ENCODE measurements around the gene DST.

The DST gene

GRCh38 chr6:56450882-56451739 is 191.6 kb downstream of the DST start:
- no peak for DNase-seq
- Histone ChIP-seq H3K4me3 (ENCODE audit: insufficient read depth, low read depth, low read length, poor library complexity, severe bottlenecking) (no peak overlapping the region), H3K36me3 (ENCODE audit: control insufficient read depth, insufficient read depth, low read length) (no peaks in the 10 kb centered on the region), H3K27me3 (replicated peaks; ENCODE audit: control insufficient read depth, insufficient read depth, low read length, poor library complexity, severe bottlenecking) (no peaks in the 10 kb centered on the region), H3K27ac (ENCODE audit: insufficient read depth, low read length, poor library complexity, severe bottlenecking) (no peak overlapping the region), H3K9me3 (ENCODE audit: control insufficient read depth, low read length) (no peaks in the 10 kb centered on the region), H3K4me1 (ENCODE audit: control insufficient read depth, insufficient read depth, low read length, poor library complexity, severe bottlenecking) (no peaks in the 10 kb centered on the region)

- Histone ChIP-seq H3K9me3 (ENCODE audit: control insufficient read depth, low read length) (no peaks in the 10 kb centered on the region), H3K4me3 (ENCODE audit: insufficient read depth, low read depth, low read length, poor library complexity, severe bottlenecking) (no peak overlapping the region), H3K27me3 (replicated peaks; ENCODE audit: control insufficient read depth, insufficient read depth, low read length, poor library complexity, severe bottlenecking) (no peaks in the 10 kb centered on the region), H3K4me1 (ENCODE audit: control insufficient read depth, insufficient read depth, low read length, poor library complexity, severe bottlenecking) (no peaks in the 10 kb centered on the region), H3K27ac (ENCODE audit: insufficient read depth, low read length, poor library complexity, severe bottlenecking) (no peak overlapping the region), H3K36me3 (ENCODE audit: control insufficient read depth, insufficient read depth, low read length) (no peaks in the 10 kb centered on the region)
- DNase-seq, result no peak
Observed at GRCh38 chr6:56450376-56450775, 192.3 kb downstream of the DST start.

- Histone ChIP-seq H3K36me3 (ENCODE audit: control insufficient read depth, insufficient read depth, low read length) (no peaks in the 10 kb centered on the region), H3K4me1 (ENCODE audit: control insufficient read depth, insufficient read depth, low read length, poor library complexity, severe bottlenecking) (no peaks in the 10 kb centered on the region), H3K4me3 (ENCODE audit: insufficient read depth, low read depth, low read length, poor library complexity, severe bottlenecking) (no peak overlapping the region), H3K9me3 (ENCODE audit: control insufficient read depth, low read length) (no peaks in the 10 kb centered on the region), H3K27ac (ENCODE audit: insufficient read depth, low read length, poor library complexity, severe bottlenecking) (no peak overlapping the region), H3K27me3 (replicated peaks; ENCODE audit: control insufficient read depth, insufficient read depth, low read length, poor library complexity, severe bottlenecking) (no peaks in the 10 kb centered on the region)
- no peak for DNase-seq
Observed at GRCh38 chr6:56448046-56448445, 194.6 kb downstream of the DST start.

- Histone ChIP-seq H3K4me1 (ENCODE audit: control insufficient read depth, insufficient read depth, low read length, poor library complexity, severe bottlenecking) (no peaks in the 10 kb centered on the region), H3K9me3 (ENCODE audit: control insufficient read depth, low read length) (no peaks in the 10 kb centered on the region), H3K36me3 (ENCODE audit: control insufficient read depth, insufficient read depth, low read length) (no peaks in the 10 kb centered on the region), H3K4me3 (ENCODE audit: insufficient read depth, low read depth, low read length, poor library complexity, severe bottlenecking) (no peak overlapping the region), H3K27me3 (replicated peaks; ENCODE audit: control insufficient read depth, insufficient read depth, low read length, poor library complexity, severe bottlenecking) (no peaks in the 10 kb centered on the region), H3K27ac (ENCODE audit: insufficient read depth, low read length, poor library complexity, severe bottlenecking) (no peak overlapping the region)
- no peak for DNase-seq
Observed at GRCh38 chr6:56445818-56446217, 196.9 kb downstream of the DST start.

GRCh38 chr6:56444855-56445254 is 197.8 kb downstream of the DST start:
- H3K27me3 ChIP-seq (replicated peaks; ENCODE audit: control insufficient read depth, insufficient read depth, low read length, poor library complexity, severe bottlenecking), result no peaks in the 10 kb centered on the region
- no peaks in the 10 kb centered on the region for H3K9me3 ChIP-seq (ENCODE audit: control insufficient read depth, low read length)
- DNase-seq, result no peak
- H3K27ac ChIP-seq (ENCODE audit: insufficient read depth, low read length, poor library complexity, severe bottlenecking), result no peak overlapping the region
- H3K4me3 ChIP-seq (ENCODE audit: insufficient read depth, low read depth, low read length, poor library complexity, severe bottlenecking), result no peak overlapping the region
- H3K36me3 ChIP-seq (ENCODE audit: control insufficient read depth, insufficient read depth, low read length), result no peaks in the 10 kb centered on the region
- H3K4me1 ChIP-seq (ENCODE audit: control insufficient read depth, insufficient read depth, low read length, poor library complexity, severe bottlenecking), result no peaks in the 10 kb centered on the region

GRCh38 chr6:56440551-56440981 is 202.1 kb downstream of the DST start:
- H3K36me3 ChIP-seq (ENCODE audit: control insufficient read depth, insufficient read depth, low read length), result no peaks in the 10 kb centered on the region
- H3K4me1 ChIP-seq (ENCODE audit: control insufficient read depth, insufficient read depth, low read length, poor library complexity, severe bottlenecking), result no peaks in the 10 kb centered on the region
- no peaks in the 10 kb centered on the region for H3K9me3 ChIP-seq (ENCODE audit: control insufficient read depth, low read length)
- DNase-seq, result no peak
- no peaks in the 10 kb centered on the region for H3K27me3 ChIP-seq (replicated peaks; ENCODE audit: control insufficient read depth, insufficient read depth, low read length, poor library complexity, severe bottlenecking)
- H3K4me3 ChIP-seq (ENCODE audit: insufficient read depth, low read depth, low read length, poor library complexity, severe bottlenecking), result no peak overlapping the region
- H3K27ac ChIP-seq (ENCODE audit: insufficient read depth, low read length, poor library complexity, severe bottlenecking), result no peak overlapping the region

DNA sequence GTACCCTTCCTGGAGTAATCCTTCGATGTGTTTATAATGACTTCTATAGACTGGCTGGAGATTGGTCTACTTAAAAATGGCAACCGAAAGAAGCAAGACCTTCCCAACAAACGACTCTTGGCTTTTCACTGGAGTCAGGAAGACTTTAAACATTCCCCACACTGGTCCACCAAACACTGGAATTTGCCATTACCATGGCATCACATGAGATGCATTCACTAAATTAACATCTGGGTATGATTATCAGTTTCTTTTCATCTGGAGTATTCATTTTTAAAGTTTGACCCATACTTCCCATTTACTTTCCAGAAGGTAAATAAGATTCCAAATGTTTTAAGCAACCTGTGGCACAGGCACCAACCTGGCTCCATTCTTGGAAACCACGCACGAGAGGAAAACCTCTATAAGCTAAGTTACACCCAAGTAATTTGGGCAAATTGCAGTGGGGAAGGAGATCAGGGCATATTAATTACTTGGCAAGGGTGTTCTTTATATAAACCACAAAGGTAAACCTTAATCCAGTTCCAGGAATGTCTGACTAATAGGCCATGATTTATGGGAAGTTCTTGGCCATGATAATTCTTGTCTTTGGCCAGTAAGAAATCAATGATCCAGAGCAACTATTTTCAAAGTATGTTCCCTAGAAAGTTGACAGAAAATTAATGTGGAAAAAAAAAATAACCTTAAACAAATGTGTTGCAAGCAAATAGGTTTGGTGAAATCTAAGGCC is 205.4 kb downstream of the DST start:
- no peak for DNase-seq
- Histone ChIP-seq H3K27me3 (replicated peaks; ENCODE audit: control insufficient read depth, insufficient read depth, low read length, poor library complexity, severe bottlenecking) (no peaks in the 10 kb centered on the region), H3K9me3 (ENCODE audit: control insufficient read depth, low read length) (no peaks in the 10 kb centered on the region), H3K4me3 (ENCODE audit: insufficient read depth, low read depth, low read length, poor library complexity, severe bottlenecking) (no peak overlapping the region), H3K27ac (ENCODE audit: insufficient read depth, low read length, poor library complexity, severe bottlenecking) (no peak overlapping the region), H3K4me1 (ENCODE audit: control insufficient read depth, insufficient read depth, low read length, poor library complexity, severe bottlenecking) (no peaks in the 10 kb centered on the region), H3K36me3 (ENCODE audit: control insufficient read depth, insufficient read depth, low read length) (no peaks in the 10 kb centered on the region)

DNA sequence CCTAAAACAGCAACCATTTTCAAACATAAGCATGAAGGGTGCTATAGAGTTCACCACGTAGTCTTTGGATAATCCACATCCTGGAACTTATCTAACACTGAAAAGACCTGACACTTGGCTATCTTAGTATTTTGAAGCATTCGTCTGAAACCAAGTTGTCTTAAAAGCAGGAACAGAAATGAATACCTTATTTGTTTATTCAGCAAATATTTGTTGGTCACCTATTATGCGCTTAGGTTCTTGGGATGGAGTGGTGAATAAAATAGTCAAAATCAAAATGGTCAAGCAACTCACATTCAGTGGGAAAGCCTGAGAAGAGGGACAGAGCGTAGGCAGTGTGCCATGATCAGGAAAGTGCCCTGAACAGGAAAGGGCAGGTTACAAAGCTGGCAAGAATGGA is 206.9 kb downstream of the DST start:
- Histone ChIP-seq H3K27ac (ENCODE audit: insufficient read depth, low read length, poor library complexity, severe bottlenecking) (no peak overlapping the region), H3K9me3 (ENCODE audit: control insufficient read depth, low read length) (no peaks in the 10 kb centered on the region), H3K4me3 (ENCODE audit: insufficient read depth, low read depth, low read length, poor library complexity, severe bottlenecking) (no peak overlapping the region), H3K4me1 (ENCODE audit: control insufficient read depth, insufficient read depth, low read length, poor library complexity, severe bottlenecking) (no peaks in the 10 kb centered on the region), H3K27me3 (replicated peaks; ENCODE audit: control insufficient read depth, insufficient read depth, low read length, poor library complexity, severe bottlenecking) (no peaks in the 10 kb centered on the region), H3K36me3 (ENCODE audit: control insufficient read depth, insufficient read depth, low read length) (no peaks in the 10 kb centered on the region)
- no peak for DNase-seq

- Histone ChIP-seq H3K4me1 (ENCODE audit: control insufficient read depth, insufficient read depth, low read length, poor library complexity, severe bottlenecking) (no peaks in the 10 kb centered on the region), H3K4me3 (ENCODE audit: insufficient read depth, low read depth, low read length, poor library complexity, severe bottlenecking) (no peak overlapping the region), H3K36me3 (ENCODE audit: control insufficient read depth, insufficient read depth, low read length) (no peaks in the 10 kb centered on the region), H3K9me3 (ENCODE audit: control insufficient read depth, low read length) (no peaks in the 10 kb centered on the region), H3K27me3 (replicated peaks; ENCODE audit: control insufficient read depth, insufficient read depth, low read length, poor library complexity, severe bottlenecking) (no peaks in the 10 kb centered on the region), H3K27ac (ENCODE audit: insufficient read depth, low read length, poor library complexity, severe bottlenecking) (no peak overlapping the region)
- DNase-seq, result no peak
Observed at GRCh38 chr6:56435326-56435725, 207.4 kb downstream of the DST start.

DNA sequence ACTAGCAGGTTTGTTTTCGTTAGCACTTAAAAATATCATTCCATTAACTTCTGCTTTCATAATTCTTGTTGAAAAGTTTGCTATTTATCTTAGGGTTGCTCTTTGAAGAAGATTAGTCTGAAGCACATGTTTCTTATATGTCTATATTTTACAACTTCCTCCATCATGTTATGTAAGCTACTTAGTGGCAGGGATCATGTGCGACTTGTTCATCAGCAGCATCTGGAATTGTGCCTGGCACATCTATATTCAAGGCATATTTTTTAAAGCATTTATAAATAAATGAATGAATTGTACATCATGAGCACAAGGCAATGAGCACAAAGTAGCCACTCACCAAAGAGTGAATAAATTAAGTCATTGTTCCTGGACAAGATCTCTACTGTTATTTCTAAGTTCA is 208.1 kb downstream of the DST start:
- no peak overlapping the region for H3K27ac ChIP-seq (ENCODE audit: insufficient read depth, low read length, poor library complexity, severe bottlenecking)
- no peaks in the 10 kb centered on the region for H3K9me3 ChIP-seq (ENCODE audit: control insufficient read depth, low read length)
- H3K4me3 ChIP-seq (ENCODE audit: insufficient read depth, low read depth, low read length, poor library complexity, severe bottlenecking), result no peak overlapping the region
- H3K36me3 ChIP-seq (ENCODE audit: control insufficient read depth, insufficient read depth, low read length), result no peaks in the 10 kb centered on the region
- no peaks in the 10 kb centered on the region for H3K27me3 ChIP-seq (replicated peaks; ENCODE audit: control insufficient read depth, insufficient read depth, low read length, poor library complexity, severe bottlenecking)
- DNase-seq, result no peak
- H3K4me1 ChIP-seq (ENCODE audit: control insufficient read depth, insufficient read depth, low read length, poor library complexity, severe bottlenecking), result no peaks in the 10 kb centered on the region

Data from effector memory CD4-positive, alpha-beta T cell (primary cell).